ENCODE measurements around the gene GNAQ.

DNA sequence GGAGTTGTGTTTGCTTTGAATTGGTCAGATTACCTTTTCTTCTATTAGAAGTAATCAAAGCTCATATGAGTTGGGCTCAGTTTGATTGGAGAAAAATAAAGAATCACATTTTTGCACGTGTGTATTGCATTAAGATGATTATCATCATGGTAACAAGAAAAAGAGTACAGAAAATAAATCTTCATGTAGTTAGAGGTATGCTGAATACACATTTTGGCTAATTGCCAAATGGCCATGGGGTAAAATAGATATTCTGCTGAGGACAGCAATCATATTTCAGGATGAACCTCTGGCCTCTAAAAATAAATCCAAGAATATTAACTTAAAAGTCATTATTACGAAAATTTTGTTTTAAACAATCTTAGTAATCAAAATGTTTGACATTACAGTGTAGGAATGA, 38.9 kb upstream of the GNAQ start:
- TF ChIP-seq CTCF (IDR thresholded peaks at IDR 0.05) (no peak), POLR2A (IDR thresholded peaks at IDR 0.05) (no peak)

Data from testis (tissue), 2 donors.